Lower lobe of right lung (tissue), 2 donors: ENCODE data around the gene RFXANK. TPM values are rescaled to one million over a fixed set of nuclear protein-coding genes. Genes with fewer than 3 reads are reported as not detected.

Source experiments
- ATAC-seq, 2 donors: fragments of 200-7000 bp; cut with Tn5 transposase; one replicate each; pipeline ENCODE4 v1.9.1; 2020 to 2022; ENCODE audit warnings: mild to moderate bottlenecking in 2 of 2, moderate library complexity in 2 of 2
- DNase-seq: peaks from one replicate; pipeline ENCODE4 v3.0.0-alpha.2; 2020
- H3K27ac ChIP-seq: fragments of 200-600 bp; one replicate; pipeline ENCODE4 v1.8.0; 2022
- H3K27me3 ChIP-seq: fragments of 200-600 bp; one replicate; pipeline ENCODE4 v1.8.0; 2022; ENCODE audit warnings: low read depth
- H3K36me3 ChIP-seq: fragments of 200-600 bp; one replicate; pipeline ENCODE4 v1.8.0; 2022; ENCODE audit warnings: mild to moderate bottlenecking
- H3K4me1 ChIP-seq: fragments of 200-600 bp; one replicate; pipeline ENCODE4 v1.8.0; 2022
- H3K4me3 ChIP-seq: fragments of 200-600 bp; one replicate; pipeline ENCODE4 v1.8.0; 2022; ENCODE audit warnings: mild to moderate bottlenecking
- H3K9me3 ChIP-seq: fragments of 200-600 bp; one replicate; pipeline ENCODE4 v1.8.0; 2022
- intact Hi-C: fragments of 100-400 bp; cut with DNase I; formaldehyde crosslinking; loops from one replicate; pipeline ENCODE4 v1.11.0; 2022
- total RNA-seq: library from RNA; stranded (reverse); fragmentation: NEBNext Ultra II Directional; extraction: Animal tissue kit (Norgen Biotek cat#: 25700); gene quantifications from one replicate; pipeline ENCODE4 v1.2.1, GENCODE V29; 2021
- TF ChIP-seq, protein P1 (sequence below): fragments of 200-600 bp; IDR thresholded peaks from one replicate; pipeline ENCODE4 v1.8.0; 2022; ENCODE audit warnings: antibody characterized with exemption, mild to moderate bottlenecking
- donor health status: DM: no; HTN: yes; CAD: no; lungs with severe emphysema.

Gene RFXANK
- total RNA-seq, 1 donor from 2014 or later = 67.0 TPM

GRCh38 chr19:19224150-19224851, 32.2 kb downstream of the RFXANK start:
- DNase-seq = no peak
- Histone ChIP-seq H3K4me3 (peak overlapping the region; percentile 55), H3K9me3 (no peaks in the 10 kb centered on the region), H3K4me1 (peaks cover 10% of the 10 kb centered on the region), H3K36me3 (no peaks in the 10 kb centered on the region), H3K27ac (no peak overlapping the region), H3K27me3 (peaks cover 45% of the 10 kb centered on the region)
- TF ChIP-seq, protein P1, sequence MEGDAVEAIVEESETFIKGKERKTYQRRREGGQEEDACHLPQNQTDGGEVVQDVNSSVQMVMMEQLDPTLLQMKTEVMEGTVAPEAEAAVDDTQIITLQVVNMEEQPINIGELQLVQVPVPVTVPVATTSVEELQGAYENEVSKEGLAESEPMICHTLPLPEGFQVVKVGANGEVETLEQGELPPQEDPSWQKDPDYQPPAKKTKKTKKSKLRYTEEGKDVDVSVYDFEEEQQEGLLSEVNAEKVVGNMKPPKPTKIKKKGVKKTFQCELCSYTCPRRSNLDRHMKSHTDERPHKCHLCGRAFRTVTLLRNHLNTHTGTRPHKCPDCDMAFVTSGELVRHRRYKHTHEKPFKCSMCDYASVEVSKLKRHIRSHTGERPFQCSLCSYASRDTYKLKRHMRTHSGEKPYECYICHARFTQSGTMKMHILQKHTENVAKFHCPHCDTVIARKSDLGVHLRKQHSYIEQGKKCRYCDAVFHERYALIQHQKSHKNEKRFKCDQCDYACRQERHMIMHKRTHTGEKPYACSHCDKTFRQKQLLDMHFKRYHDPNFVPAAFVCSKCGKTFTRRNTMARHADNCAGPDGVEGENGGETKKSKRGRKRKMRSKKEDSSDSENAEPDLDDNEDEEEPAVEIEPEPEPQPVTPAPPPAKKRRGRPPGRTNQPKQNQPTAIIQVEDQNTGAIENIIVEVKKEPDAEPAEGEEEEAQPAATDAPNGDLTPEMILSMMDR = no peak
- intact Hi-C loops = no loop called here
- no peak for ATAC-seq

- Histone ChIP-seq H3K27me3 (peaks cover 45% of the 10 kb centered on the region), H3K9me3 (no peaks in the 10 kb centered on the region), H3K27ac (no peak overlapping the region), H3K4me3 (peak overlapping the region; percentile 55), H3K36me3 (no peaks in the 10 kb centered on the region), H3K4me1 (peaks cover 10% of the 10 kb centered on the region)
- peak; percentile 87 to 90 for ATAC-seq
- intact Hi-C loops = no loop called here
- DNase-seq = peak; percentile 87
- TF ChIP-seq, protein P1 = peak; percentile 75
Measured at GRCh38 chr19:19224852-19225494, 32.9 kb downstream of the RFXANK start.

DNA sequence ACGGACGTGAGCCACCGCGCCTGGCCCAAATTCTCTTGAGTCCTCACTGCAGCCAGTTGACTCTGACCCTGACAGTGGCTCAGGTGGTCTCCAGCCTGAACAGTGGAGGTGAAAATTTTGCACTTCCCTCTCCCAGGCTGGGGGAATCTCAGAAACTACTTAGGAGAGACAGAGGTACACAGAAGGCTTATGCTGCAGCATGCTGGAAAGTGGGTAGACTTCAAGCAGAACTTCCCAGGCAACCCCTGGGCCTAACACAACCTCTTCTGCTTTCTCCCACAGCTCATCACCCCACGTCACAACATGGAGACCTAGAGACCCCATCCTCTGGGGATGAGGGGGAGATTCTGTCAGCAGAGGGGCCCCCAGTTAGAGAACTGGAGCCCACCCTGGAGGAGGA, 34.1 kb downstream of the RFXANK start:
- DNase-seq = no peak
- H3K4me3 ChIP-seq = no peak overlapping the region
- peaks cover 10% of the 10 kb centered on the region for H3K4me1 ChIP-seq
- TF ChIP-seq, protein P1 = no peak
- peaks cover 45% of the 10 kb centered on the region for H3K27me3 ChIP-seq
- H3K36me3 ChIP-seq = no peaks in the 10 kb centered on the region
- intact Hi-C loops = no loop called here
- ATAC-seq = no peak
- no peaks in the 10 kb centered on the region for H3K9me3 ChIP-seq
- no peak overlapping the region for H3K27ac ChIP-seq

DNA sequence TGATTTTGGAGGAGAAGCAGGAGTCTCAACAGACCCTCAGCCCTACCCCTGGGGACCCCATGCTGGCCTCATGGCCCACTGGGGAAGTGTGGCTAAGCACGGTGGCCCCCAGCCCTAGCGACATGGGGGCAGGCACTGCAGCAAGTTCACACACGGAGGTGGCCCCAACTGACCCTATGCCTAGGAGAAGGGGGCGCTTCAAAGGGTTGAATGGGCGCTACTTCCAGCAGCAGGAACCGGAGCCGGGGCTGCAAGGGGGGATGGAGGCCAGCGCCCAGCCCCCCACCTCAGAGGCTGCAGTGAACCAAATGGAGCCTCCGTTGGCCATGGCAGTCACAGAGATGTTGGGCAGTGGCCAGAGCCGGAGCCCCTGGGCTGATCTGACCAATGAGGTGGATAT, 34.6 kb downstream of the RFXANK start:
- TF ChIP-seq, protein P1 = no peak
- Histone ChIP-seq H3K36me3 (no peaks in the 10 kb centered on the region), H3K4me1 (peaks cover 10% of the 10 kb centered on the region), H3K9me3 (no peaks in the 10 kb centered on the region), H3K27ac (no peak overlapping the region), H3K27me3 (peaks cover 45% of the 10 kb centered on the region), H3K4me3 (no peak overlapping the region)
- ATAC-seq = no peak
- intact Hi-C loops = no loop called here
- no peak for DNase-seq

DNA sequence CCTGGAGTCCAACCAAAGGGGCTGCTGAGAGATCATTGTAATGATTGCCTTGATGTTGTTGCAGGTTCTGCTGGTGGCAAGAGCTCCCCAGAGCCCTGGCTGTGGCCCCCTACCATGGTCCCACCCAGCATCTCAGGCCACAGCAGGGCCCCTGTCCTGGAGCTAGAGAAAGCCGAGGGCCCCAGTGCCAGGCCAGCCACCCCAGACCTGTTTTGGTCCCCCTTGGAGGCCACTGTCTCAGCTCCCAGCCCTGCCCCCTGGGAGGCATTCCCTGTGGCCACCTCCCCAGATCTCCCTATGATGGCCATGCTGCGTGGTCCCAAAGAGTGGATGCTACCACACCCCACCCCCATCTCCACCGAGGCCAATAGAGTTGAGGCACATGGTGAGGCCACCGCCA, 35.2 kb downstream of the RFXANK start:
- TF ChIP-seq, protein P1 = no peak
- Histone ChIP-seq H3K27ac (no peak overlapping the region), H3K4me3 (no peak overlapping the region), H3K36me3 (no peaks in the 10 kb centered on the region), H3K4me1 (peaks cover 10% of the 10 kb centered on the region), H3K27me3 (peaks cover 45% of the 10 kb centered on the region), H3K9me3 (no peaks in the 10 kb centered on the region)
- ATAC-seq = no peak
- intact Hi-C loops = no loop called here
- DNase-seq = no peak
